Parathyroid adenoma (tissue), 2 donors: Measurements from ENCODE around the gene CKB.

Experiments
- H2AFZ ChIP-seq: fragments of 300-600 bp; sonication (generic); one replicate; pipeline ENCODE4 v1.7.0; 2017; ENCODE audit warnings: antibody characterized with exemption, mild to moderate bottlenecking
- H3K27ac ChIP-seq: fragments of 300-600 bp; sonication (generic); one replicate; pipeline ENCODE4 v1.7.0; 2017
- H3K27me3 ChIP-seq: fragments of 300-600 bp; sonication (generic); one replicate; pipeline ENCODE4 v1.7.0; 2017; ENCODE audit warnings: low read length; ENCODE audit not compliant: control insufficient read depth, insufficient read depth
- H3K36me3 ChIP-seq: fragments of 300-600 bp; sonication (generic); one replicate; pipeline ENCODE4 v1.7.0; 2017; ENCODE audit warnings: low read length; ENCODE audit not compliant: control insufficient read depth, insufficient read depth
- H3K4me1 ChIP-seq: fragments of 300-600 bp; sonication (generic); one replicate; pipeline ENCODE4 v1.7.0; 2017; ENCODE audit warnings: control low read depth
- H3K4me2 ChIP-seq: fragments of 300-600 bp; sonication (generic); one replicate; pipeline ENCODE4 v1.7.0; 2017; ENCODE audit warnings: low read length
- H3K4me3 ChIP-seq: fragments of 300-600 bp; sonication (generic); one replicate; pipeline ENCODE4 v1.7.0; 2017; ENCODE audit warnings: low read depth, low read length
- H3K79me2 ChIP-seq: fragments of 300-600 bp; sonication (generic); one replicate; pipeline ENCODE4 v1.7.0; 2017; ENCODE audit warnings: control low read depth
- H3K9ac ChIP-seq: fragments of 300-600 bp; sonication (generic); one replicate; pipeline ENCODE4 v1.7.0; 2017; ENCODE audit warnings: mild to moderate bottlenecking
- H3K9me3 ChIP-seq: fragments of 300-600 bp; sonication (generic); one replicate; pipeline ENCODE4 v1.7.0; 2017; ENCODE audit warnings: low read length; ENCODE audit not compliant: control insufficient read depth
- CTCF ChIP-seq: fragments of 300-600 bp; sonication (generic); IDR thresholded peaks from one replicate; pipeline ENCODE4 v1.7.0; 2017; ENCODE audit warnings: antibody characterized with exemption, mild to moderate bottlenecking
- donor health status: primary hyperparathyroidism.

Gene CKB

GRCh38 chr14:103544388-103545218 lies 22.0 kb upstream of the CKB start:
- H3K4me1 ChIP-seq: peaks cover 3% of the 10 kb centered on the region
- H3K9ac ChIP-seq: no peak overlapping the region
- no peak overlapping the region for H3K4me3 ChIP-seq
- H3K27ac ChIP-seq: no peak overlapping the region
- H3K4me2 ChIP-seq: no peak overlapping the region
- no peak overlapping the region for H2AFZ ChIP-seq
- H3K36me3 ChIP-seq: no peaks in the 10 kb centered on the region
- no peaks in the 10 kb centered on the region for H3K27me3 ChIP-seq
- peaks cover 5% of the 10 kb centered on the region for H3K79me2 ChIP-seq
- no peak for TF ChIP-seq CTCF
- H3K9me3 ChIP-seq: no peaks in the 10 kb centered on the region

GRCh38 chr14:103543721-103544387 lies 21.2 kb upstream of the CKB start:
- Histone ChIP-seq H3K4me3 (no peak overlapping the region), H3K9me3 (no peaks in the 10 kb centered on the region), H3K4me2 (no peak overlapping the region), H3K36me3 (no peaks in the 10 kb centered on the region), H3K9ac (no peak overlapping the region), H3K4me1 (peaks cover 8% of the 10 kb centered on the region), H3K79me2 (peaks cover 5% of the 10 kb centered on the region), H3K27me3 (no peaks in the 10 kb centered on the region), H2AFZ (no peak overlapping the region), H3K27ac (no peak overlapping the region)
- no peak for TF ChIP-seq CTCF

GRCh38 chr14:103543140-103543539 lies 20.5 kb upstream of the CKB start:
- peaks cover 5% of the 10 kb centered on the region for H3K79me2 ChIP-seq
- no peaks in the 10 kb centered on the region for H3K36me3 ChIP-seq
- H3K27ac ChIP-seq: no peak overlapping the region
- H3K4me2 ChIP-seq: no peak overlapping the region
- H3K9ac ChIP-seq: no peak overlapping the region
- peaks cover 13% of the 10 kb centered on the region for H3K4me1 ChIP-seq
- H3K27me3 ChIP-seq: no peaks in the 10 kb centered on the region
- TF ChIP-seq CTCF: no peak
- no peak overlapping the region for H3K4me3 ChIP-seq
- H2AFZ ChIP-seq: no peak overlapping the region
- no peaks in the 10 kb centered on the region for H3K9me3 ChIP-seq

GRCh38 chr14:103542605-103543088 lies 20.0 kb upstream of the CKB start:
- no peak overlapping the region for H2AFZ ChIP-seq
- H3K9ac ChIP-seq: no peak overlapping the region
- no peak overlapping the region for H3K4me2 ChIP-seq
- H3K9me3 ChIP-seq: no peaks in the 10 kb centered on the region
- TF ChIP-seq CTCF: no peak
- peaks cover 13% of the 10 kb centered on the region for H3K4me1 ChIP-seq
- H3K27ac ChIP-seq: no peak overlapping the region
- no peak overlapping the region for H3K4me3 ChIP-seq
- no peaks in the 10 kb centered on the region for H3K27me3 ChIP-seq
- H3K79me2 ChIP-seq: peaks cover 5% of the 10 kb centered on the region
- H3K36me3 ChIP-seq: no peaks in the 10 kb centered on the region
